ENCODE data around the gene PSME2. TPM values are rescaled to one million over a fixed set of nuclear protein-coding genes. Genes with fewer than 3 reads are reported as not detected.

Gene PSME2
- total and polyA plus RNA-seq, 2 of the 13 experiments (the other 11 are each of a cell fraction or from before 2014, with no cell fraction given), result 332 to 716 TPM

GRCh38 chr14:24195186-24196070 lies 49.0 kb upstream of the PSME2 start, which contains the start of gene TM9SF1 (continued):
- TF ChIP-seq ZGPAT (CRISPR knock-in tag; IDR thresholded peaks at IDR 0.05), result peak; percentile 100
- no peak for TF ChIP-seq GLMP (CRISPR knock-in tag; IDR thresholded peaks at IDR 0.05; ENCODE audit: borderline replicate concordance)
- TF ChIP-seq, protein P1, sequence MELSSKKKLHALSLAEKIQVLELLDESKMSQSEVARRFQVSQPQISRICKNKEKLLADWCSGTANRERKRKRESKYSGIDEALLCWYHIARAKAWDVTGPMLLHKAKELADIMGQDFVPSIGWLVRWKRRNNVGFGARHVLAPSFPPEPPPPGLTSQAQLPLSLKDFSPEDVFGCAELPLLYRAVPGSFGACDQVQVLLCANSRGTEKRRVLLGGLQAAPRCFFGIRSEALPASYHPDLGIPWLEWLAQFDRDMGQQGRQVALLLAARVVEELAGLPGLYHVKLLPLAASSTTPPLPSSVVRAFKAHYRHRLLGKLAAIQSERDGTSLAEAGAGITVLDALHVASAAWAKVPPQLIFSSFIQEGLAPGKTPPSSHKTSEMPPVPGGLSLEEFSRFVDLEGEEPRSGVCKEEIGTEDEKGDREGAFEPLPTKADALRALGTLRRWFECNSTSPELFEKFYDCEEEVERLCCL (CRISPR knock-in tag; IDR thresholded peaks at IDR 0.05; ENCODE audit: borderline replicate concordance), result peak; percentile 98
- TF ChIP-seq ZSCAN30 (CRISPR knock-in tag; IDR thresholded peaks at IDR 0.05), result no peak
- no peak for TF ChIP-seq CSRNP2 (CRISPR knock-in tag; conservative IDR thresholded peaks at IDR 0.05; ENCODE audit: low read depth)
- no peak for TF ChIP-seq ZFP82 (CRISPR knock-in tag; IDR thresholded peaks at IDR 0.05; ENCODE audit: borderline replicate concordance)
- TF ChIP-seq ZKSCAN8 (CRISPR knock-in tag; IDR thresholded peaks at IDR 0.05; ENCODE audit: borderline replicate concordance), result peak; percentile 93; the same call in 1 of the 2 replicates
- TF ChIP-seq NFIB (CRISPR knock-in tag; IDR thresholded peaks at IDR 0.05; ENCODE audit: borderline replicate concordance), result peak; percentile 92; the same call in 1 of the 2 replicates
- peak; percentile 85 for TF ChIP-seq RFXANK (CRISPR knock-in tag; IDR thresholded peaks at IDR 0.05)
- TF ChIP-seq, protein P2, sequence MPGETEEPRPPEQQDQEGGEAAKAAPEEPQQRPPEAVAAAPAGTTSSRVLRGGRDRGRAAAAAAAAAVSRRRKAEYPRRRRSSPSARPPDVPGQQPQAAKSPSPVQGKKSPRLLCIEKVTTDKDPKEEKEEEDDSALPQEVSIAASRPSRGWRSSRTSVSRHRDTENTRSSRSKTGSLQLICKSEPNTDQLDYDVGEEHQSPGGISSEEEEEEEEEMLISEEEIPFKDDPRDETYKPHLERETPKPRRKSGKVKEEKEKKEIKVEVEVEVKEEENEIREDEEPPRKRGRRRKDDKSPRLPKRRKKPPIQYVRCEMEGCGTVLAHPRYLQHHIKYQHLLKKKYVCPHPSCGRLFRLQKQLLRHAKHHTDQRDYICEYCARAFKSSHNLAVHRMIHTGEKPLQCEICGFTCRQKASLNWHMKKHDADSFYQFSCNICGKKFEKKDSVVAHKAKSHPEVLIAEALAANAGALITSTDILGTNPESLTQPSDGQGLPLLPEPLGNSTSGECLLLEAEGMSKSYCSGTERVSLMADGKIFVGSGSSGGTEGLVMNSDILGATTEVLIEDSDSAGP (CRISPR knock-in tag; IDR thresholded peaks at IDR 0.05; ENCODE audit: borderline replicate concordance), result no peak
- TF ChIP-seq PHF21A (CRISPR knock-in tag; IDR thresholded peaks at IDR 0.05), result no peak
- peak; percentile 93 for TF ChIP-seq ZNF205 (CRISPR knock-in tag; IDR thresholded peaks at IDR 0.05)
- no peak for TF ChIP-seq TCF7L2 (IDR thresholded peaks at IDR 0.05; ENCODE audit: low read depth, low read length)
- TF ChIP-seq ZNF207 (IDR thresholded peaks at IDR 0.05; ENCODE audit: borderline replicate concordance), result no peak
- TF ChIP-seq ZNF724P (CRISPR knock-in tag; IDR thresholded peaks at IDR 0.05; ENCODE audit: borderline replicate concordance), result peak; percentile 77; the same call in 1 of the 2 replicates
- TF ChIP-seq TBX2 (CRISPR knock-in tag; IDR thresholded peaks at IDR 0.05; ENCODE audit: borderline replicate concordance), result peak; percentile 99
- no peak for TF ChIP-seq EZH2 (conservative IDR thresholded peaks at IDR 0.05; ENCODE audit: low read depth, low read length)
- no peak; the same call in 1 of the 2 replicates for TF ChIP-seq KDM1A (CRISPR knock-in tag; IDR thresholded peaks at IDR 0.05)
- peak; percentile 100 for TF ChIP-seq TAF1 (CRISPR knock-in tag; IDR thresholded peaks at IDR 0.05)
- peak; percentile 100 for TF ChIP-seq ZNF547 (CRISPR knock-in tag; IDR thresholded peaks at IDR 0.05)
- TF ChIP-seq ADNP (CRISPR knock-in tag; IDR thresholded peaks at IDR 0.05), result no peak
- TF ChIP-seq FOXM1 (CRISPR knock-in tag; IDR thresholded peaks at IDR 0.05), result peak; percentile 28
- peak; percentile 99 for TF ChIP-seq HIVEP1 (CRISPR knock-in tag; IDR thresholded peaks at IDR 0.05)
